HEK293T (cell line): ENCODE measurements around the gene AGBL4.

Experiments
- SP1 ChIP-seq: fragments of 450-650 bp; IDR thresholded peaks from 2 replicates; pipeline ENCODE4 v1.6.1; 2017
- SUZ12 ChIP-seq: fragments of 450-650 bp; IDR thresholded peaks from 2 replicates; pipeline ENCODE4 v1.6.1; 2016; ENCODE audit warnings: mild to moderate bottlenecking

- no peak for TF ChIP-seq SP1
- no peak for TF ChIP-seq SUZ12
Observed at GRCh38 chr1:48841461-48841860, 1182.3 kb downstream of the AGBL4 start.
